Lower leg skin (tissue), 4 donors: ENCODE measurements around the gene TMA7. TPM values are rescaled to one million over a fixed set of nuclear protein-coding genes. Genes with fewer than 3 reads are reported as not detected.

Source experiments
- DNase-seq, 2 donors: peaks; one replicate each; pipeline ENCODE4 v3.0.0-alpha.2; 2019; ENCODE audit warnings: low spot score in 2 of 2
- H3K4me3 ChIP-seq: fragments of 200-600 bp; sonication (generic); 2 replicates; pipeline ENCODE4 v1.5.1; 2017; ENCODE audit warnings: mild to moderate bottlenecking, low read depth; ENCODE audit not compliant: poor library complexity, severe bottlenecking
- POLR2A ChIP-seq, 2 donors: fragments of 450-650 bp; IDR thresholded peaks; one replicate each; pipeline ENCODE4 v1.6.1; 2016 to 2017; ENCODE audit warnings: antibody characterized with exemption in 2 of 2, mild to moderate bottlenecking in 1 of 2, moderate library complexity in 1 of 2
- WGBS, 2 donors: methylation state at CpG; one replicate each; pipeline ENCODE4 v1.1.5; 2018; 5-methylcytosine and 5-hydroxymethylcytosine counted together
- intact Hi-C: fragments of 100-400 bp; cut with DNase I; formaldehyde crosslinking; loops from one replicate; pipeline ENCODE4 v1.15.0; 2023; ENCODE audit warnings: low total_unique reads
- total RNA-seq, 4 donors: library from RNA; depleted of rRNA; stranded (reverse); fragments of >200 nt; gene quantifications; one replicate each; pipeline ENCODE4 v1.1.0, GENCODE V29; 2016
- TF ChIP-seq, protein P1 (sequence below), 3 donors: fragments of 450-650 bp; IDR thresholded peaks; one replicate each; pipeline ENCODE4 v1.5.1; 2016; ENCODE audit warnings: antibody characterized with exemption in 3 of 3, mild to moderate bottlenecking in 3 of 3, moderate library complexity in 2 of 3

Gene TMA7
- total RNA-seq, 4 donors from 2014 or later, result 173 to 271 (median 250) TPM

DNA sequence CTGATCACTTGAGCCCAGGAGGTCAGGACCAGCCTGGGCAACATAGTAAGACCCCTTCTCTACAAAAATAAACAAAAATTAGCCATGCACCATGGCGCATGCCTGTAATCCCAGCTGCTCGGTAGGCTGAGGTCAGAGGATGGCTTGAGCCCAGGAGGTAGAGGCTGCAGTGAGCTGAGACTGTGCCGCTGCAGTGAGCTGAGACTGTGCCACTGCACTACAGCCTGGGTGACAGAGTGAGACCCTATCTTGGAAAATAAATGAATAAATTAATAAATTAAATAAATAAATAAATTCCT is 53.1 kb downstream of the TMA7 start:
- intact Hi-C loops, result no loop called here
- H3K4me3 ChIP-seq, result no peak overlapping the region
- TF ChIP-seq, protein P1, sequence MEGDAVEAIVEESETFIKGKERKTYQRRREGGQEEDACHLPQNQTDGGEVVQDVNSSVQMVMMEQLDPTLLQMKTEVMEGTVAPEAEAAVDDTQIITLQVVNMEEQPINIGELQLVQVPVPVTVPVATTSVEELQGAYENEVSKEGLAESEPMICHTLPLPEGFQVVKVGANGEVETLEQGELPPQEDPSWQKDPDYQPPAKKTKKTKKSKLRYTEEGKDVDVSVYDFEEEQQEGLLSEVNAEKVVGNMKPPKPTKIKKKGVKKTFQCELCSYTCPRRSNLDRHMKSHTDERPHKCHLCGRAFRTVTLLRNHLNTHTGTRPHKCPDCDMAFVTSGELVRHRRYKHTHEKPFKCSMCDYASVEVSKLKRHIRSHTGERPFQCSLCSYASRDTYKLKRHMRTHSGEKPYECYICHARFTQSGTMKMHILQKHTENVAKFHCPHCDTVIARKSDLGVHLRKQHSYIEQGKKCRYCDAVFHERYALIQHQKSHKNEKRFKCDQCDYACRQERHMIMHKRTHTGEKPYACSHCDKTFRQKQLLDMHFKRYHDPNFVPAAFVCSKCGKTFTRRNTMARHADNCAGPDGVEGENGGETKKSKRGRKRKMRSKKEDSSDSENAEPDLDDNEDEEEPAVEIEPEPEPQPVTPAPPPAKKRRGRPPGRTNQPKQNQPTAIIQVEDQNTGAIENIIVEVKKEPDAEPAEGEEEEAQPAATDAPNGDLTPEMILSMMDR (IDR thresholded peaks at IDR 0.05), result no peak
- no peak for TF ChIP-seq POLR2A (IDR thresholded peaks at IDR 0.05)
- 81% methylated on average over 3 of the region's 3 CpGs for WGBS, 2 donors
- no peak for DNase-seq

Other genes with a start within 250 kb of the TMA7 start
- 1 to 10 TPM in 1 of 4 donors, not detected in 3; 1.1 TPM for gene CAMP, start 216.8 kb upstream of the TMA7 start, total RNA-seq
- gene ZNF589, start 199.2 kb upstream of the TMA7 start, total RNA-seq, result 1 to 10 TPM; 4.8 to 9.4 (median 9.0) TPM
- gene NME6, start 138.9 kb upstream of the TMA7 start, total RNA-seq, result 10 to 100 TPM; 23.4 to 44.8 (median 32.9) TPM
- not detected for gene SPINK8, start 106.6 kb upstream of the TMA7 start, total RNA-seq
- not detected for gene FBXW12, start 68.0 kb upstream of the TMA7 start, total RNA-seq
- gene PLXNB1, start 10.2 kb upstream of the TMA7 start, total RNA-seq, result 100 to 1,000 TPM; 111 to 227 (median 145) TPM
- gene CCDC51, start 138 bp upstream of the TMA7 start, total RNA-seq, result 10 to 100 TPM in 3 of 4 donors, 1 to 10 TPM in 1; 6.7 to 17.1 (median 11.6) TPM
- gene ATRIP, start 6.5 kb downstream of the TMA7 start, total RNA-seq, result 10 to 100 TPM in 2 of 4 donors, 1 to 10 TPM in 2; 5.6 to 14.1 (median 9.3) TPM
- 10 to 100 TPM; 64.3 to 93.6 (median 71.0) TPM for gene SHISA5, start 63.9 kb downstream of the TMA7 start, total RNA-seq
- gene PFKFB4, start 116.5 kb downstream of the TMA7 start, total RNA-seq, result 1 to 10 TPM; 3.7 to 8.8 (median 6.4) TPM
- 1 to 10 TPM; 4.8 to 9.8 (median 6.2) TPM for gene UCN2, start 123.5 kb downstream of the TMA7 start, total RNA-seq
- gene COL7A1, start 155.1 kb downstream of the TMA7 start, total RNA-seq, result 100 to 1,000 TPM; 159 to 393 (median 199) TPM
- 100 to 1,000 TPM; 240 to 373 (median 334) TPM for gene UQCRC1, start 169.4 kb downstream of the TMA7 start, total RNA-seq
- gene TMEM89, start 181.5 kb downstream of the TMA7 start, total RNA-seq, result not detected
- gene SLC26A6, start 195.2 kb downstream of the TMA7 start, total RNA-seq, result 10 to 100 TPM in 3 of 4 donors, 1 to 10 TPM in 1; 9.4 to 36.5 (median 17.9) TPM
- 1 to 10 TPM in 2 of 4 donors, under 1 TPM in 2; 0.59 to 4.7 (median 1.2) TPM for gene CELSR3, start 222.6 kb downstream of the TMA7 start, total RNA-seq
- gene NCKIPSD, start 245.7 kb downstream of the TMA7 start, total RNA-seq, result 10 to 100 TPM; 32.0 to 51.0 (median 41.1) TPM